ENCODE results near the gene TNP1. TPM values are rescaled to one million over a fixed set of nuclear protein-coding genes. Genes with fewer than 3 reads are reported as not detected.

The TNP1 gene
- total RNA-seq, 1 experiment from 2014 or later, result not detected

DNA sequence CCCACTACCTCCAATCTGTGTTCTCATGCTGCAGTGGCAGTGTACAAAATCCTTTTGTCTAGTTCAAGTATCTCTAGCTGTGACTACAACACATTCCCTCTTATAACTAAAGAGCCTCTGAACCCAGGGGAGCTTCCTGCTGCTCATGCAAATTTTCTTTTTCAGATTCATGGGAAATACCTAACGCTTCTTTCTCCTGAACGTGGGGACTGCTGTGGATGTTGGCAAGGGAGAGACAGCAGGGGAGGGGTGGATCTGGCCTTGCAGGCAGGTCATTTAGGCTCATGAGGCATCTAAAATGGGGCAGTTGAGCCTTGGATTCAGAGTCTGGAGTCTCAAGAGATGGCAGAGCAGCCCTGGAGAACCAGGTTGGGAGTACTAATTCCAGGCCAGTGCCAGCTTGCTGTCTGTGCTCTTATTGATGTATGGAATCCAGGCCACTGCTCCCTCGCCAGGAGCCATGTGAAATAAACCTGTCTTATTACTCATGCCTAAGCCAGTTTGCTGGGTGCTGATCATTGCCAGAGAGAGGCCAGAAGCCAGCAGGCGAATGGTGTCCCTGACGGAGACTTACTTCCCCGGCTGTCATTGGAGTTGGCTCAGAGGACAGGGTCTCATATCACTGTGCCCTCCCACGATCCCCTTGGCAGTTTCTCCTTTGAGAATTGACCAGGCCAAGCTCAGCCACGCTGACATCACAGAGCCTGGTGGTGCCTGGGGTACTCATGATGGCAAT lies 29.2 kb upstream of the TNP1 start:
- Histone ChIP-seq H4K5ac (ENCODE audit: insufficient read length, low read depth, low read length) (no peak overlapping the region), H2BK5ac (ENCODE audit: insufficient read length, low read length) (no peak overlapping the region), H2BK12ac (ENCODE audit: insufficient read length, low read depth, low read length) (no peak overlapping the region), H3K79me2 (ENCODE audit: insufficient read depth, low read length) (no peaks in the 10 kb centered on the region), H3K79me1 (ENCODE audit: insufficient read depth, low read depth, low read length, poor library complexity, severe bottlenecking) (no peaks in the 10 kb centered on the region), H4K8ac (replicated peaks; ENCODE audit: insufficient read length, low read depth, low read length) (no peak overlapping the region), H4K20me1 (ENCODE audit: control insufficient read depth, insufficient read depth, insufficient read length) (no peaks in the 10 kb centered on the region), H2BK15ac (ENCODE audit: low read depth, low read length) (no peak overlapping the region), H3K56ac (ENCODE audit: insufficient read length, low read depth, low read length) (no peak overlapping the region), H3K14ac (ENCODE audit: insufficient read depth, low read length) (no peak overlapping the region; the same call in 1 of the 2 replicates), H2BK120ac (ENCODE audit: low read depth, low read length, poor library complexity, severe bottlenecking) (no peak overlapping the region), H3K27me3 (ENCODE audit: insufficient read depth, low read length) (no peaks in the 10 kb centered on the region), H3K23me2 (ENCODE audit: insufficient read length, low read depth, low read length, poor library complexity, severe bottlenecking) (no peaks in the 10 kb centered on the region), H2AK5ac (ENCODE audit: insufficient read length, low read length) (no peak overlapping the region), H3K4me1 (ENCODE audit: insufficient read depth, low read length) (peaks cover 2% of the 10 kb centered on the region; the same call in 1 of the 2 replicates), H3K9ac (ENCODE audit: extremely low read depth, insufficient read length, low read length) (no peak overlapping the region), H3K9me3 (ENCODE audit: control insufficient read depth, low read depth, low read length) (no peaks in the 10 kb centered on the region), H3K27ac (ENCODE audit: insufficient read length, low read depth, low read length) (no peak overlapping the region), H4K91ac (ENCODE audit: insufficient read length, low read depth, low read length) (no peak overlapping the region), H3T11ph (ENCODE audit: low read length) (no peak overlapping the region), H2AFZ (ENCODE audit: low read length) (no peak overlapping the region), H3K4me2 (ENCODE audit: insufficient read depth, insufficient read length, low read length) (peak overlapping the region; percentile 5), H2BK20ac (ENCODE audit: low read depth, low read length, poor library complexity, severe bottlenecking) (no peak overlapping the region), H3K23ac (ENCODE audit: insufficient read length, low read depth, low read length) (no peak overlapping the region), H3K4ac (ENCODE audit: low read depth, low read length) (no peak overlapping the region), H3K18ac (ENCODE audit: insufficient read length, low read depth, low read length) (no peak overlapping the region)
- Mint-ChIP-seq H3K9me3 (peaks cover 4 to 6% of the 10 kb centered on the region in 2 experiments; a peak in 3 of 5 replicates), H3K36me3 (ENCODE audit: insufficient read depth in 1 of 3, low read depth in 3 of 3) (peaks cover 4 to 7% (median 4%) of the 10 kb centered on the region in 3 experiments; a peak in 4 of 7 replicates), H3K4me1 (peaks cover 13 to 20% of the 10 kb centered on the region in 2 experiments), H3K27me3 (ENCODE audit: low read depth) (peaks cover 22% of the 10 kb centered on the region), H3K27ac (peak overlapping the region in 1 of 3 experiments; percentile 16; a peak in 2 of 7 replicates), H3K4me3 (peak overlapping the region in 1 of 2 experiments; percentile 16; a peak in 1 of 5 replicates)
- no CpG with 5 or more reads among the region's 8 CpGs for WGBS (ENCODE audit: extremely low coverage, insufficient read length, low lambda C conversion rate)
- DNase-seq, result peak; percentile 39
- TF ChIP-seq, protein P1, sequence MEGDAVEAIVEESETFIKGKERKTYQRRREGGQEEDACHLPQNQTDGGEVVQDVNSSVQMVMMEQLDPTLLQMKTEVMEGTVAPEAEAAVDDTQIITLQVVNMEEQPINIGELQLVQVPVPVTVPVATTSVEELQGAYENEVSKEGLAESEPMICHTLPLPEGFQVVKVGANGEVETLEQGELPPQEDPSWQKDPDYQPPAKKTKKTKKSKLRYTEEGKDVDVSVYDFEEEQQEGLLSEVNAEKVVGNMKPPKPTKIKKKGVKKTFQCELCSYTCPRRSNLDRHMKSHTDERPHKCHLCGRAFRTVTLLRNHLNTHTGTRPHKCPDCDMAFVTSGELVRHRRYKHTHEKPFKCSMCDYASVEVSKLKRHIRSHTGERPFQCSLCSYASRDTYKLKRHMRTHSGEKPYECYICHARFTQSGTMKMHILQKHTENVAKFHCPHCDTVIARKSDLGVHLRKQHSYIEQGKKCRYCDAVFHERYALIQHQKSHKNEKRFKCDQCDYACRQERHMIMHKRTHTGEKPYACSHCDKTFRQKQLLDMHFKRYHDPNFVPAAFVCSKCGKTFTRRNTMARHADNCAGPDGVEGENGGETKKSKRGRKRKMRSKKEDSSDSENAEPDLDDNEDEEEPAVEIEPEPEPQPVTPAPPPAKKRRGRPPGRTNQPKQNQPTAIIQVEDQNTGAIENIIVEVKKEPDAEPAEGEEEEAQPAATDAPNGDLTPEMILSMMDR (conservative IDR thresholded peaks at IDR 0.05), result no peak

Data from H9 (cell line).